Neural progenitor cell (in vitro differentiated cells): ENCODE data around the gene OTOP3. TPM values are rescaled to one million over a fixed set of nuclear protein-coding genes. Genes with fewer than 3 reads are reported as not detected.
"Not testable (repeated sequence)": the region's sequence is repeated elsewhere in the genome, so short reads cannot be mapped to it uniquely, and the experiment has no call there.

ENCODE experiments used
- DNase-seq: peaks from one replicate; pipeline ENCODE4 v3.0.0-alpha.2; 2016; ENCODE audit warnings: low spot score
- H2AFZ ChIP-seq: fragments of 200-600 bp; sonication (generic); replicated peaks from 2 replicates; pipeline ENCODE4 v1.6.1; 2016; ENCODE audit warnings: antibody characterized with exemption
- H3F3A ChIP-seq: fragments of 200-600 bp; sonication (generic); 2 replicates; pipeline ENCODE4 v1.6.1; 2016; ENCODE audit warnings: antibody characterized with exemption, low read depth
- H3K27ac ChIP-seq: fragments of 200-600 bp; sonication (generic); 2 replicates; pipeline ENCODE4 v1.5.1; 2016; ENCODE audit warnings: mild to moderate bottlenecking
- H3K27me3 ChIP-seq: fragments of 200-600 bp; sonication (generic); 2 replicates; pipeline ENCODE4 v1.6.1; 2016; ENCODE audit warnings: mild to moderate bottlenecking, moderate library complexity
- H3K36me3 ChIP-seq: fragments of 200-600 bp; sonication (generic); 2 replicates; pipeline ENCODE4 v1.5.1; 2016
- H3K4me1 ChIP-seq: fragments of 200-600 bp; sonication (generic); 2 replicates; pipeline ENCODE4 v1.6.1; 2016; ENCODE audit warnings: mixed run types
- H3K4me2 ChIP-seq: fragments of 200-600 bp; sonication (generic); 2 replicates; pipeline ENCODE4 v1.6.1; 2016
- H3K4me3 ChIP-seq: fragments of 200-600 bp; sonication (generic); 2 replicates; pipeline ENCODE4 v1.5.1; 2016
- H3K79me2 ChIP-seq: fragments of 200-600 bp; sonication (generic); 2 replicates; pipeline ENCODE4 v1.6.1; 2016; ENCODE audit warnings: low read depth
- H3K9ac ChIP-seq: fragments of 200-600 bp; sonication (generic); 2 replicates; pipeline ENCODE4 v1.6.1; 2016
- H3K9me3 ChIP-seq: fragments of 200-600 bp; sonication (generic); 2 replicates; pipeline ENCODE4 v1.5.1; 2016; ENCODE audit warnings: low read depth
- H4K20me1 ChIP-seq: fragments of 200-600 bp; sonication (generic); 2 replicates; pipeline ENCODE4 v1.6.1; 2016; ENCODE audit warnings: low read depth
- H3K27ac Mint-ChIP-seq: 3 replicates; pipeline ENCODE4 v1.8.0; 2021; ENCODE audit warnings: mixed read lengths
- H3K27me3 Mint-ChIP-seq: 2 replicates; pipeline ENCODE4 v1.8.0; 2022; ENCODE audit warnings: low read depth, mild to moderate bottlenecking, inconsistent platforms, moderate library complexity, mixed read lengths; ENCODE audit not compliant: insufficient read depth
- H3K36me3 Mint-ChIP-seq: 3 replicates; pipeline ENCODE4 v1.8.0; 2021; ENCODE audit warnings: mixed read lengths
- H3K4me1 Mint-ChIP-seq: 3 replicates; pipeline ENCODE4 v1.8.0; 2021; ENCODE audit warnings: mixed read lengths
- H3K4me3 Mint-ChIP-seq: 3 replicates; pipeline ENCODE4 v1.8.0; 2021; ENCODE audit warnings: mild to moderate bottlenecking, moderate library complexity, mixed read lengths
- H3K9me3 Mint-ChIP-seq: 3 replicates; pipeline ENCODE4 v1.8.0; 2020; ENCODE audit warnings: mixed read lengths
- EZH2 ChIP-seq: fragments of 200-600 bp; sonication (generic); IDR thresholded peaks from 2 replicates; pipeline ENCODE4 v1.6.1; 2017; ENCODE audit warnings: antibody characterized with exemption, mild to moderate bottlenecking, moderate library complexity
- EZH2phosphoT487 ChIP-seq: fragments of 200-600 bp; sonication (generic); IDR thresholded peaks from 2 replicates; pipeline ENCODE4 v1.6.1; 2017; ENCODE audit warnings: antibody characterized with exemption
- total RNA-seq: library from RNA; depleted of rRNA; stranded (reverse); fragments of >200 nt; gene quantifications from 2 replicates; pipeline ENCODE4 v1.2.3, GENCODE V29; 2015; ENCODE audit warnings: low replicate concordance
- TF ChIP-seq, protein P1 (sequence below): fragments of 200-600 bp; sonication (generic); IDR thresholded peaks from 2 replicates; pipeline ENCODE4 v1.5.1; 2017; ENCODE audit warnings: antibody characterized with exemption, mild to moderate bottlenecking

Gene OTOP3
- total RNA-seq, 1 donor from 2014 or later = not detected

DNA sequence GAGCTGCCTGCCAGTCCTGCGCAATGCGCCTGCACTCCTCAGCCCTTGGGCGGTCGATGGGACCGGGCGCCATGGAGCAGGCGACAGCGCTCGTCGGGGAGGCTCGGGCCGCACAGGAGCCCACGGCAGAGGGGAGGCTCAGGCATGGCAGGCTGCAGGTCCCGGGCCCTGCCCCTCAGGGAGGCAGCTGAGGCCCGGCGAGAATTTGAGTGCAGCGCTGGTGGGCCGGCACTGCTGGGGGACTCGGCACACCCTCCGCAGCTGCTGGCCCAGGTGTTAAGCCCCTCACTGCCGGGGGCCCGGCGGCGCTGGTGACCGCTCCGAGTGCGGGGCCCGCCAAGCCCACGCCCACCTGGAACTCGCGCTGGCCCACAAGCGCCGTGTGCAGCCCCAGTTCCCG, 28.7 kb upstream of the OTOP3 start:
- Histone ChIP-seq H3K36me3 (no peaks in the 10 kb centered on the region), H3K9me3 (no peaks in the 10 kb centered on the region), H3K4me2 (no peak overlapping the region), H3K27me3 (no peaks in the 10 kb centered on the region), H3K79me2 (no peaks in the 10 kb centered on the region), H3K4me1 (no peaks in the 10 kb centered on the region), H3K4me3 (no peak overlapping the region), H3K9ac (no peak overlapping the region), H3F3A (no peaks in the 10 kb centered on the region), H2AFZ (no peak overlapping the region), H4K20me1 (no peaks in the 10 kb centered on the region), H3K27ac (no peak overlapping the region)
- Mint-ChIP-seq H3K4me3 (no peak overlapping the region), H3K27me3 (peaks cover 15% of the 10 kb centered on the region), H3K27ac (no peak overlapping the region), H3K36me3 (no peaks in the 10 kb centered on the region), H3K9me3 (no peaks in the 10 kb centered on the region), H3K4me1 (peaks cover 24% of the 10 kb centered on the region)
- DNase-seq = no peak
- TF ChIP-seq EZH2 (no peak), EZH2phosphoT487 (no peak)
- TF ChIP-seq, protein P1, sequence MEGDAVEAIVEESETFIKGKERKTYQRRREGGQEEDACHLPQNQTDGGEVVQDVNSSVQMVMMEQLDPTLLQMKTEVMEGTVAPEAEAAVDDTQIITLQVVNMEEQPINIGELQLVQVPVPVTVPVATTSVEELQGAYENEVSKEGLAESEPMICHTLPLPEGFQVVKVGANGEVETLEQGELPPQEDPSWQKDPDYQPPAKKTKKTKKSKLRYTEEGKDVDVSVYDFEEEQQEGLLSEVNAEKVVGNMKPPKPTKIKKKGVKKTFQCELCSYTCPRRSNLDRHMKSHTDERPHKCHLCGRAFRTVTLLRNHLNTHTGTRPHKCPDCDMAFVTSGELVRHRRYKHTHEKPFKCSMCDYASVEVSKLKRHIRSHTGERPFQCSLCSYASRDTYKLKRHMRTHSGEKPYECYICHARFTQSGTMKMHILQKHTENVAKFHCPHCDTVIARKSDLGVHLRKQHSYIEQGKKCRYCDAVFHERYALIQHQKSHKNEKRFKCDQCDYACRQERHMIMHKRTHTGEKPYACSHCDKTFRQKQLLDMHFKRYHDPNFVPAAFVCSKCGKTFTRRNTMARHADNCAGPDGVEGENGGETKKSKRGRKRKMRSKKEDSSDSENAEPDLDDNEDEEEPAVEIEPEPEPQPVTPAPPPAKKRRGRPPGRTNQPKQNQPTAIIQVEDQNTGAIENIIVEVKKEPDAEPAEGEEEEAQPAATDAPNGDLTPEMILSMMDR = no peak

DNA sequence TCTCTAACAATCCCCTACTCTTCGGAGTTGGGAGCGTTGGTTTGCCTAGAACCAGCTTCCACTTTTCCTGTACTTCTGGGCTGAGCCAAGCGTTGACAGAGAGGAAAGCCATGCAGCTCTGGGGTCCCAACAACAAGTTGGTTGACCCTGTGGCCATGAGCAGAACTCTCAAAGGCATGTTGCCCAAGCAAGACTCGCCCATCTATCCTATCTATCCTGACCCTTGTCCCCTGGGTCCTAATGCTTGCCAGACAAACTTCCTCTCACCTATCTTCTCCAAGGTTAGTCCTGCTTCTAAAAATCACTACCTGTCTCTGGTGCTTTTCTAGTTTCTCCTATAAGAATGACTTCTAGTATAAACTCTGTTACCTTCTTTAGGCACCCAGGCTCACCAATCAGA, 26.6 kb upstream of the OTOP3 start:
- H3K27me3 ChIP-seq, H3K9ac ChIP-seq, H3K4me3 ChIP-seq, H3K27ac Mint-ChIP-seq, H3K9me3 ChIP-seq, H3K36me3 ChIP-seq, H4K20me1 ChIP-seq, H3K36me3 Mint-ChIP-seq, DNase-seq, H3K4me3 Mint-ChIP-seq, H3K4me2 ChIP-seq, H3K9me3 Mint-ChIP-seq, H3F3A ChIP-seq, H3K27ac ChIP-seq, H3K79me2 ChIP-seq, H3K4me1 ChIP-seq: not testable (repeated sequence)
- Mint-ChIP-seq H3K4me1 (peaks cover 26% of the 10 kb centered on the region), H3K27me3 (peaks cover 19% of the 10 kb centered on the region)
- peak overlapping the region; percentile 63 for H2AFZ ChIP-seq

DNA sequence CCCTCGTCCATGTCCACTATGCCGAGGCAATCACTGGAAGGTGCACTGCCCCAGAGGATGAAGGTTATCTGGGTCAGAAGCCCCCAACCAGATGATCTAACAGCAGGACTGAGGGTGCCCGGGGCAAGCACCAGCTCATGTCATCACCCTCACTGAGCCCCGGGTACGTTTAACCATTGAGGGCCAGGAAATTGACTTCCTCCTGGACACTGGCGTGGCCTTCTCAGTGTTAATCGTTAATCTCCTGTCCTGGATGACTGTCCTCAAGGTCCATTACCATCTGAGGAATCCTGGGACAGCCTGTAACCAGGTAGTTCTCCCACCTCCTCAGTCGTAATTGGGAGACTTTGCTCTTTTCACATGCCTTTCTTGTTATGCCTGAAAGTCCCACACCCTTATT, 24.3 kb upstream of the OTOP3 start:
- H3K79me2 ChIP-seq, H3K9ac ChIP-seq, H3K27me3 ChIP-seq, H3F3A ChIP-seq, H3K9me3 Mint-ChIP-seq, H3K4me3 ChIP-seq, H3K36me3 ChIP-seq, H2AFZ ChIP-seq, H3K27ac Mint-ChIP-seq, DNase-seq, H3K27ac ChIP-seq, H3K4me2 ChIP-seq, H3K36me3 Mint-ChIP-seq, H3K4me1 ChIP-seq, H3K4me3 Mint-ChIP-seq, H3K9me3 ChIP-seq, H4K20me1 ChIP-seq: not testable (repeated sequence)
- Mint-ChIP-seq H3K27me3 (peaks cover 21% of the 10 kb centered on the region), H3K4me1 (peaks cover 28% of the 10 kb centered on the region)

DNA sequence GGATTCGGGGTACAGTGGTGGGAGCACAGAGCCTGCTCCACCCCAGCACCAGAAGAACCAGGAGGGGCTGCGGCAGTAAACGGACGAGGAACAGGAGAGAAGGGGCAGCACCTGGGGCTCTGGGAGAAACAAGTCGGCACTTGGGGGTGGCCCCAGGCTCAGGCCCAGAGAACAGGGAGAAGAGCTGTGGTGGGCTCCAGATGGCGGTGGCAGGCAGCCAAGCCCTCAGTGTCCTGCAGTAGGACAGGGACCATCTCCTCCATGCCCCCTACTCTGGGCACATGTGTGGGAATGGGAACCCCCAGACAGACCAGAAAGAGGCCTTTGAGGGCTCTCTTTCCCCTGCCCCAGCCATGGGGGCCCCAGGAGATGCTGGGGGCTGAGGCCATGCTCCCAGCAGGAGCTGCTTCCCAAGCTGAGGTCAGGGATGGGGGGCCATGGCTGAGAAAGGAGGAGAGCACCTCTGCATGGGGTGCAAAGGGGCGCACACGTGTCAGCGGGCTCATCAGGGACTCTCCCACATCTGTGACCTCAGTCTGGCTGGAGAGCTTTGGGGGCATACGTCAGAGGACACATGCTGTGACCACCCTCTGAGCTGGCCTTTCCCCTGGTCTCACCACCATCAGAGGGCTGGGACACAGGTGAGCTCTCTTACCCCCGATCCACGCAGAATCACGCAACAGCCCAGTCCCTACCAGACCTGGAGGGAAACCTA, 19.4 kb upstream of the OTOP3 start:
- H3K9me3 Mint-ChIP-seq = peaks cover 6% of the 10 kb centered on the region

More for the DNA sequence above, 19.4 kb upstream of the OTOP3 start:
- H3K27ac ChIP-seq = no peak overlapping the region
- TF ChIP-seq, protein P1 = no peak
- TF ChIP-seq EZH2phosphoT487 (no peak), EZH2 (no peak)
- no peaks in the 10 kb centered on the region for H3K9me3 ChIP-seq
- Mint-ChIP-seq H3K4me3 (peak overlapping the region; percentile 30), H3K36me3 (no peaks in the 10 kb centered on the region), H3K4me1 (peaks cover 24% of the 10 kb centered on the region), H3K27ac (peak overlapping the region; percentile 88), H3K27me3 (peaks cover 23% of the 10 kb centered on the region)
- peaks cover under 1% of the 10 kb centered on the region for H3K27me3 ChIP-seq
- H3K4me1 ChIP-seq = no peaks in the 10 kb centered on the region
- H4K20me1 ChIP-seq = no peaks in the 10 kb centered on the region
- no peak overlapping the region for H3K9ac ChIP-seq
- no peak overlapping the region for H2AFZ ChIP-seq
- no peaks in the 10 kb centered on the region for H3K36me3 ChIP-seq
- no peaks in the 10 kb centered on the region for H3K79me2 ChIP-seq
- H3K4me3 ChIP-seq = no peak overlapping the region
- no peak for DNase-seq
- no peaks in the 10 kb centered on the region for H3F3A ChIP-seq
- H3K4me2 ChIP-seq = no peak overlapping the region
